GM12878 (cell line): ENCODE measurements around the gene LRRC4B. TPM values are rescaled to one million over a fixed set of nuclear protein-coding genes. Genes with fewer than 3 reads are reported as not detected.

ENCODE experiments used
- ATAC-seq: fragments of 200-7000 bp; cut with Tn5 transposase; 3 replicates; pipeline ENCODE4 v1.9.1; 2020; ENCODE audit warnings: mild to moderate bottlenecking, moderate library complexity
- BruUV-seq: library from RNA; stranded (reverse); fragments of 400-500 nt; replicated peaks from 2 replicates; lab custom pipeline; 2021; lab: Mats Ljungman, UMichigan
- CTCF ChIA-PET: fragments of 300-600 bp; sonication (Branson Sonifier 250); formaldehyde crosslinking; extraction: SDS; loops from one replicate; lab custom pipeline; 2021; ENCODE audit warnings: inconsistent platforms; lab: Yijun Ruan, JAX
- POLR2A ChIA-PET: fragments of 350-600 bp; formaldehyde crosslinking; extraction: SDS; loops from one replicate; lab custom pipeline; 2021; ENCODE audit warnings: inconsistent platforms; lab: Charles Lee
- RAD21 ChIA-PET: fragments of 300-600 bp; sonication (Branson Sonifier 250); formaldehyde crosslinking; loops from one replicate; lab custom pipeline; 2023; ENCODE audit warnings: antibody characterized with exemption; ENCODE audit not compliant: unreplicated experiment; lab: Charles Lee
- SMC1A ChIA-PET: fragments of 300-600 bp; sonication (Branson Sonifier 250); formaldehyde crosslinking; loops from one replicate; lab custom pipeline; 2023; ENCODE audit not compliant: unreplicated experiment, uncharacterized antibody; lab: Charles Lee
- DNase-seq: peaks from one replicate; pipeline ENCODE4 v3.0.0-alpha.2; 2011; ENCODE audit warnings: low read depth, low spot score
- FAIRE-seq: peaks from 3 replicates; lab custom pipeline; 2011; peaks lifted over from hg19 to GRCh38; lab: Jason Lieb, UNC
- H2AFZ ChIP-seq: 2 replicates; pipeline ENCODE4 v1.6.0; 2011; ENCODE audit warnings: low read depth, low read length, control low read depth; ENCODE audit not compliant: control insufficient read depth
- H3K27ac ChIP-seq: 2 replicates; pipeline ENCODE4 v1.5.1; 2011; ENCODE audit warnings: control low read depth; ENCODE audit not compliant: control insufficient read depth, insufficient read depth
- H3K27me3 ChIP-seq, 2 experiments: replicated peaks in 1 of 2; 2 replicates each; pipeline versions ENCODE4 v1.6.0 to v1.6.1; 2011; ENCODE audit warnings: low read length in 1 of 2; ENCODE audit not compliant: control insufficient read depth in 2 of 2, insufficient read depth in 2 of 2
- H3K36me3 ChIP-seq, 2 experiments: 2 replicates each; pipeline ENCODE4 v1.5.1; 2011; ENCODE audit warnings: low read length in 1 of 2; ENCODE audit not compliant: control insufficient read depth in 2 of 2, insufficient read depth in 2 of 2
- H3K4me1 ChIP-seq: 2 replicates; pipeline ENCODE4 v1.6.1; 2011; ENCODE audit warnings: mild to moderate bottlenecking, low read length, moderate library complexity, mixed read lengths; ENCODE audit not compliant: control insufficient read depth, insufficient read depth
- H3K4me2 ChIP-seq: 2 replicates; pipeline ENCODE4 v1.6.0; 2011; ENCODE audit warnings: control low read depth; ENCODE audit not compliant: control insufficient read depth, insufficient read depth
- H3K4me3 ChIP-seq: fragments of 200-600 bp; sonication (generic); 2 replicates; pipeline ENCODE4 v1.5.1; 2016
- H3K79me2 ChIP-seq: 2 replicates; pipeline ENCODE4 v1.6.0; 2011; ENCODE audit warnings: low read length; ENCODE audit not compliant: control insufficient read depth, insufficient read depth
- H3K9ac ChIP-seq: 2 replicates; pipeline ENCODE4 v1.8.0; 2011; ENCODE audit warnings: low read length, control low read depth, mixed read lengths; ENCODE audit not compliant: control insufficient read depth, insufficient read depth
- H3K9me3 ChIP-seq: replicated peaks from 3 replicates; pipeline ENCODE4 v1.5.1; 2011; ENCODE audit warnings: mild to moderate bottlenecking, low read length; ENCODE audit not compliant: control insufficient read depth, insufficient read depth
- H4K20me1 ChIP-seq: 2 replicates; pipeline ENCODE4 v1.6.0; 2011; ENCODE audit not compliant: control insufficient read depth, insufficient read depth
- ATF2 ChIP-seq: IDR thresholded peaks from 2 replicates; pipeline ENCODE4 v1.6.1; 2012; ENCODE audit warnings: low read length, inconsistent platforms
- CEBPB ChIP-seq, 2 experiments: fragments of 150-350 bp in 1 of 2; IDR thresholded peaks; 2 replicates each; pipeline ENCODE4 v1.6.1; 2012 to 2014; ENCODE audit warnings: low read depth in 2 of 2, low read length in 2 of 2, borderline replicate concordance in 1 of 2, inconsistent platforms in 1 of 2
- FOXM1 ChIP-seq: IDR thresholded peaks from 2 replicates; pipeline ENCODE4 v1.6.1; 2012; ENCODE audit warnings: low read depth, mild to moderate bottlenecking, inconsistent platforms, low read length, moderate library complexity
- HSF1 ChIP-seq: fragments of 150-350 bp; IDR thresholded peaks from 2 replicates; pipeline ENCODE4 v1.6.1; 2014; ENCODE audit warnings: mild to moderate bottlenecking, low read depth, low read length
- KLF5 ChIP-seq: fragments of 450-650 bp; IDR thresholded peaks from 2 replicates; pipeline ENCODE4 v1.6.1; 2014; ENCODE audit warnings: mild to moderate bottlenecking; ENCODE audit not compliant: partially characterized antibody
- SREBF2 ChIP-seq: IDR thresholded peaks from 2 replicates; pipeline ENCODE4 v1.6.1; 2012; ENCODE audit warnings: mild to moderate bottlenecking, low read length
- STAT1 ChIP-seq: fragments of 450-650 bp; conservative IDR thresholded peaks from 2 replicates; pipeline ENCODE4 v1.6.1; 2014; ENCODE audit warnings: antibody characterized with exemption, mild to moderate bottlenecking
- USF2 ChIP-seq: IDR thresholded peaks from 2 replicates; pipeline ENCODE4 v1.6.1; 2011; ENCODE audit warnings: low read depth, low read length, improper control_type of control experiment, borderline replicate concordance
- WGBS: methylation state at CpG from one replicate; pipeline ENCODE4 v1.1.6; 2016; ENCODE audit warnings: low lambda C conversion rate; ENCODE audit not compliant: insufficient replicate concordance, insufficient coverage; ENCODE audit errors: missing lambda C conversion rate; 5-methylcytosine and 5-hydroxymethylcytosine counted together
- in situ Hi-C: fragments of 300-500 bp; cut with MboI; formaldehyde crosslinking; loops from 9 replicates; pipeline ENCODE4 v1.14.3; 2018; ENCODE audit warnings: mixed read lengths
- intact Hi-C: fragments of 100-400 bp; cut with micrococcal nuclease; formaldehyde crosslinking; loops from one replicate; pipeline ENCODE4 v1.14.2; 2022; ENCODE audit not compliant: unreplicated experiment
- polyA plus RNA-seq, 11 experiments: library from polyadenylated mRNA; depleted of rRNA in 4 of 11; unstranded in 6 of 11; stranded (reverse) in 5 of 11; fragments of >200 nt; fragmentation: Nextera tagmentation in 4 of 11; fragmentation: Illumina TruSeq in 1 of 11; extraction: Ambion mirVana in 4 of 11; extraction: Trizol in 1 of 11; gene quantifications; 1 replicate in 1 of 11; 2 replicates in 10 of 11; pipeline versions ENCODE4 v1.2.1 to v1.2.3, GENCODE V29; 2011 to 2016; ENCODE audit warnings: inconsistent platforms in 2 of 11, missing spikeins in 2 of 11, low read depth in 1 of 11
- total RNA-seq, 4 experiments: library from RNA; depleted of rRNA in 3 of 4; stranded (reverse); fragments of >200 nt in 3 of 4; fragmentation: Illumina TruSeq in 1 of 4; extraction: Trizol in 1 of 4; gene quantifications; 2 replicates each; pipeline versions ENCODE4 v1.2.1 to v1.2.3, GENCODE V29; 2013 to 2021

LRRC4B gene
- total and polyA plus RNA-seq, 10 of the 15 experiments (the other 5 are each of a cell fraction or from before 2014, with no cell fraction given) = 0.14 TPM; not detected in 9

GRCh38 chr19:50548191-50549058 lies 19.8 kb downstream of the LRRC4B start (continued):
- TF ChIP-seq HSF1 (no peak), USF2 (no peak), SREBF2 (no peak), KLF5 (no peak), STAT1 (no peak)

DNA sequence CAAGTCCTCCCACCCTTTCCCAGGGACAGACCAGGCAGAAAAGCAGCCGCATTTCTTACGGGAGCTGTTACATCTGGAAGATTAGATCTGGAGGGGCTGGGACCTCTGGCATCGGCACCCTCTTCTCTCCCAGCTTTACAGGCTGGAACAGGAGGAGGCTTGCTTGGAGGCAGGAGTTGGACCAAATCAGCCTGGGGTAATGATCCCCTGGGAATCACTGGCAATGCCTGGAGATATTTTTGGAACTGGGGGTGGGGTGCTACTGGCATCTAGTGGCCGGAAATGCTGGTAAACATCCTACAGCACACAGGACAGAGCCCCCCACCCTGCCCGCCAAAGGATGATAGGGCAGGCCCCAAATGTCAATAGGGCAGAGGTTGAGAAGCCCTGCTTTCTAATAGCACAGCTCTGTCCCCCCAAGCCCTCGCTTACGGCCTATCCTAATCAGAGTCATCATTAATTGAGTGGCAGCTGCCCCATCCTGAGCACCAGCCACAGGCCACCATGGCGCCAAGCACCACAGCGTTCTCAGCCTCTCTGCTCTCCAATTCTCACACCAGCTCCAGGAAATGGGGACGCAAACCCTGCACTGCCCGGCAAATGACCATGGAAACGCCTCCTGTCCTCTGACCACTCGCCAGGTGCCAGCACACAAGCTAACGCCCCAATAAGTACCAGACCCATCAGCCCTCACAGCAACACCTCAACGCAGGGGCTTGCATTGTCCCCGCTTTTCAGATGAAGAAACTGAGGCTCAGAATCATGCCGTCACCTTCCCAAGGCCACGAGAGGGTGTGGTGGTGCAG lies 20.6 kb downstream of the LRRC4B start:
- WGBS = 41% methylated on average over 18 of the region's 18 CpGs
- ChIA-PET SMC1A (interaction anchor here (0.6 kb wide), 1 partner anchor 14 kb away, joined by 3 read pairs; no protein-coding TSS in a partner anchor), RAD21 (no interaction called here), POLR2A (no interaction called here)
- H3K4me2 ChIP-seq = no peak overlapping the region
- DNase-seq = no peak
- no peak overlapping the region for H3K4me3 ChIP-seq
- BruUV-seq = no TSS peak
- no peak overlapping the region for H3K9ac ChIP-seq
- intact Hi-C loops = no loop called here
- TF ChIP-seq ATF2 (no peak), FOXM1 (no peak), CEBPB (IDR thresholded peaks at IDR 0.05; ENCODE audit: borderline replicate concordance in 1 of 2, low read depth in 2 of 2, low read length in 2 of 2) (no peak)
- TF ChIP-seq, all 136 proteins: peak for 0
- Histone ChIP-seq H3K27ac (no peak overlapping the region), H3K79me2 (no peaks in the 10 kb centered on the region), H3K36me3 (no peaks in the 10 kb centered on the region), H3K9me3 (no peaks in the 10 kb centered on the region), H3K4me1 (no peaks in the 10 kb centered on the region), H2AFZ (no peak overlapping the region), H3K27me3 (no peaks in the 10 kb centered on the region; a peak in 3 of 4 replicates), H4K20me1 (no peaks in the 10 kb centered on the region)
- no peak for ATAC-seq
- in situ Hi-C loops = no loop called here
- CTCF ChIA-PET = interaction anchor here (1.4 kb wide), 1 partner anchor 12 kb away, joined by 4 read pairs; no protein-coding TSS in a partner anchor
- no peak for FAIRE-seq
